Right ventricle myocardium inferior (tissue), 1 donor: ENCODE results near the gene RAB23. TPM values are rescaled to one million over a fixed set of nuclear protein-coding genes. Genes with fewer than 3 reads are reported as not detected.

Source experiments
- ATAC-seq: fragments of 200-7000 bp; cut with Tn5 transposase; one replicate; pipeline ENCODE4 v1.9.1; 2020; ENCODE audit warnings: mild to moderate bottlenecking, moderate library complexity
- DNase-seq: peaks from one replicate; pipeline ENCODE4 v3.0.0; 2021; ENCODE audit errors: missing footprints
- intact Hi-C: fragments of 100-400 bp; cut with DNase I; formaldehyde crosslinking; loops from one replicate; pipeline ENCODE4 v1.11.0; 2022
- total RNA-seq: library from RNA; stranded (reverse); fragmentation: NEBNext Ultra II Directional; extraction: Animal tissue kit (Norgen Biotek cat#: 25700); gene quantifications from one replicate; pipeline ENCODE4 v1.2.1, GENCODE V29; 2021
- donor health status: DM: no; HTN: yes; CAD: no; lungs with severe emphysema.

Gene RAB23
- total RNA-seq, 1 donor from 2014 or later = 12.0 TPM

GRCh38 chr6:57158658-57159057, 63.4 kb downstream of the RAB23 start:
- DNase-seq (no peak), ATAC-seq (no peak)
- intact Hi-C loops = no loop called here

- no peak for ATAC-seq
- no peak for DNase-seq
- intact Hi-C loops = no loop called here
These were observed 73.9 kb downstream of the RAB23 start for GRCh38 chr6:57147955-57148858.

GRCh38 chr6:57147401-57147800, 74.7 kb downstream of the RAB23 start:
- DNase-seq (no peak), ATAC-seq (no peak)
- intact Hi-C loops = no loop called here

GRCh38 chr6:57143690-57144089, 78.4 kb downstream of the RAB23 start:
- intact Hi-C loops = no loop called here
- ATAC-seq (no peak), DNase-seq (no peak)

- intact Hi-C loops = no loop called here
- no peak for ATAC-seq
- DNase-seq = no peak
These were observed 80.0 kb downstream of the RAB23 start for GRCh38 chr6:57142178-57142525.

- DNase-seq (no peak), ATAC-seq (no peak)
- intact Hi-C loops = no loop called here
These were observed 80.5 kb downstream of the RAB23 start for GRCh38 chr6:57141451-57142177.

- ATAC-seq (no peak), DNase-seq (no peak)
These were observed 84.1 kb downstream of the RAB23 start for GRCh38 chr6:57138026-57138425.

GRCh38 chr6:57137350-57137749, 84.8 kb downstream of the RAB23 start:
- ATAC-seq (no peak), DNase-seq (no peak)
- intact Hi-C loops = no loop called here

More at GRCh38 chr6:57138026-57138425, 84.1 kb downstream of the RAB23 start:
- intact Hi-C loops = no loop called here

Other genes with a start within 250 kb of the RAB23 start
- 6.4 TPM for gene KIAA1586, start 175.6 kb downstream of the RAB23 start, total RNA-seq
- 19.0 TPM for gene ZNF451, start 132.1 kb downstream of the RAB23 start, total RNA-seq
- 15.4 TPM for gene BAG2, start 50.0 kb downstream of the RAB23 start, total RNA-seq
- 4.2 TPM for gene PRIM2, start 95.3 kb upstream of the RAB23 start, total RNA-seq